H9 (cell line): Measurements from ENCODE around the gene SELENOI. TPM values are rescaled to one million over a fixed set of nuclear protein-coding genes. Genes with fewer than 3 reads are reported as not detected.

Experiments
- DNase-seq: peaks from one replicate; pipeline ENCODE4 v3.0.0-alpha.2; 2017
- H2AFZ ChIP-seq: one replicate; pipeline ENCODE4 v1.6.1; 2013; ENCODE audit warnings: mild to moderate bottlenecking, low read length, control low read depth, moderate library complexity
- H2AK5ac ChIP-seq: 2 replicates; pipeline ENCODE4 v1.6.1; 2013; ENCODE audit warnings: low read length, control low read depth, mixed read lengths; ENCODE audit not compliant: insufficient read length
- H2BK120ac ChIP-seq: one replicate; pipeline ENCODE4 v1.6.1; 2013; ENCODE audit warnings: low read depth, mild to moderate bottlenecking, low read length, control low read depth, inconsistent platforms; ENCODE audit not compliant: poor library complexity, severe bottlenecking
- H2BK12ac ChIP-seq: 2 replicates; pipeline ENCODE4 v1.6.1; 2013; ENCODE audit warnings: low read length, control low read depth, mixed read lengths, low read depth; ENCODE audit not compliant: insufficient read length
- H2BK15ac ChIP-seq: 2 replicates; pipeline ENCODE4 v1.6.1; 2013; ENCODE audit warnings: low read depth, low read length, control low read depth
- H2BK20ac ChIP-seq: one replicate; pipeline ENCODE4 v1.6.1; 2013; ENCODE audit warnings: low read depth, mild to moderate bottlenecking, low read length, control low read depth, inconsistent platforms; ENCODE audit not compliant: poor library complexity, severe bottlenecking
- H2BK5ac ChIP-seq: 2 replicates; pipeline ENCODE4 v1.6.1; 2013; ENCODE audit warnings: low read length, control low read depth, mixed read lengths; ENCODE audit not compliant: insufficient read length
- H3K14ac ChIP-seq: 2 replicates; pipeline ENCODE4 v1.6.1; 2013; ENCODE audit warnings: low read length, control low read depth; ENCODE audit not compliant: insufficient read depth
- H3K18ac ChIP-seq: 2 replicates; pipeline ENCODE4 v1.6.1; 2013; ENCODE audit warnings: low read depth, mild to moderate bottlenecking, mixed read lengths, low read length, control low read depth; ENCODE audit not compliant: insufficient read length
- H3K23ac ChIP-seq: 2 replicates; pipeline ENCODE4 v1.6.1; 2013; ENCODE audit warnings: low read length, control low read depth, mixed read lengths, low read depth; ENCODE audit not compliant: insufficient read length
- H3K23me2 ChIP-seq: 2 replicates; pipeline ENCODE4 v1.6.1; 2013; ENCODE audit warnings: low read depth, mild to moderate bottlenecking, mixed read lengths, low read length, control low read depth; ENCODE audit not compliant: insufficient read length, poor library complexity, severe bottlenecking
- H3K27ac ChIP-seq: 2 replicates; pipeline ENCODE4 v1.5.1; 2013; ENCODE audit warnings: low read length, control low read depth, mixed read lengths, low read depth; ENCODE audit not compliant: insufficient read length
- H3K27me3 ChIP-seq: 2 replicates; pipeline ENCODE4 v1.6.1; 2013; ENCODE audit warnings: low read length, control low read depth, inconsistent platforms; ENCODE audit not compliant: insufficient read depth
- H3K4ac ChIP-seq: 2 replicates; pipeline ENCODE4 v1.6.1; 2013; ENCODE audit warnings: low read depth, mild to moderate bottlenecking, control low read depth, inconsistent platforms, low read length, moderate library complexity
- H3K4me1 ChIP-seq: 2 replicates; pipeline ENCODE4 v1.6.1; 2013; ENCODE audit warnings: low read length, control low read depth, inconsistent platforms; ENCODE audit not compliant: insufficient read depth
- H3K4me2 ChIP-seq: 2 replicates; pipeline ENCODE4 v1.6.1; 2013; ENCODE audit warnings: low read length, control low read depth, mixed read lengths; ENCODE audit not compliant: insufficient read length, insufficient read depth
- H3K56ac ChIP-seq: 2 replicates; pipeline ENCODE4 v1.6.1; 2013; ENCODE audit warnings: low read depth, mild to moderate bottlenecking, mixed read lengths, low read length, control low read depth; ENCODE audit not compliant: insufficient read length
- H3K79me1 ChIP-seq: 2 replicates; pipeline ENCODE4 v1.6.1; 2013; ENCODE audit warnings: low read depth, mild to moderate bottlenecking, moderate library complexity, low read length, control low read depth, inconsistent platforms; ENCODE audit not compliant: insufficient read depth, poor library complexity, severe bottlenecking
- H3K79me2 ChIP-seq: 2 replicates; pipeline ENCODE4 v1.6.1; 2013; ENCODE audit warnings: low read length, control low read depth, inconsistent platforms; ENCODE audit not compliant: insufficient read depth
- H3K9ac ChIP-seq: 2 replicates; pipeline ENCODE4 v1.6.1; 2013; ENCODE audit warnings: low read length, control low read depth, mixed read lengths; ENCODE audit not compliant: insufficient read length; ENCODE audit errors: extremely low read depth
- H3K9me3 ChIP-seq: one replicate; pipeline ENCODE4 v1.6.1; 2013; ENCODE audit warnings: low read depth, low read length, inconsistent platforms; ENCODE audit not compliant: control insufficient read depth
- H3T11ph ChIP-seq: one replicate; pipeline ENCODE4 v1.6.1; 2013; ENCODE audit warnings: mild to moderate bottlenecking, low read length, control low read depth, inconsistent platforms
- H4K20me1 ChIP-seq: one replicate; pipeline ENCODE4 v1.6.1; 2013; ENCODE audit not compliant: control insufficient read depth, insufficient read length, insufficient read depth
- H4K5ac ChIP-seq: 2 replicates; pipeline ENCODE4 v1.6.1; 2013; ENCODE audit warnings: low read depth, mild to moderate bottlenecking, mixed read lengths, low read length, control low read depth; ENCODE audit not compliant: insufficient read length
- H4K8ac ChIP-seq: replicated peaks from 2 replicates; pipeline ENCODE4 v1.6.1; 2013; ENCODE audit warnings: low read length, control low read depth, mixed read lengths, low read depth; ENCODE audit not compliant: insufficient read length
- H4K91ac ChIP-seq: 2 replicates; pipeline ENCODE4 v1.6.1; 2013; ENCODE audit warnings: low read depth, mild to moderate bottlenecking, moderate library complexity, mixed read lengths, low read length, control low read depth; ENCODE audit not compliant: insufficient read length
- H3K27ac Mint-ChIP-seq, 3 experiments: 2 replicates in 2 of 3; 3 replicates in 1 of 3; pipeline ENCODE4 v1.8.0; 2020 to 2021; ENCODE audit warnings: mixed read lengths in 3 of 3, mild to moderate bottlenecking in 1 of 3, moderate library complexity in 1 of 3
- H3K27me3 Mint-ChIP-seq: 2 replicates; pipeline ENCODE4 v1.8.0; 2021; ENCODE audit warnings: low read depth, mild to moderate bottlenecking, moderate library complexity, mixed read lengths
- H3K36me3 Mint-ChIP-seq, 3 experiments: 2 replicates in 2 of 3; 3 replicates in 1 of 3; pipeline ENCODE4 v1.8.0; 2020 to 2021; ENCODE audit warnings: low read depth in 3 of 3, mixed read lengths in 3 of 3; ENCODE audit not compliant: insufficient read depth in 1 of 3
- H3K4me1 Mint-ChIP-seq, 2 experiments: 2 replicates each; pipeline ENCODE4 v1.8.0; 2020; ENCODE audit warnings: mixed read lengths in 2 of 2
- H3K4me3 Mint-ChIP-seq, 2 experiments: 2 replicates in 1 of 2; 3 replicates in 1 of 2; pipeline ENCODE4 v1.8.0; 2020 to 2021; ENCODE audit warnings: mild to moderate bottlenecking in 2 of 2, mixed read lengths in 2 of 2, moderate library complexity in 1 of 2
- H3K9me3 Mint-ChIP-seq, 2 experiments: 2 replicates in 1 of 2; 3 replicates in 1 of 2; pipeline ENCODE4 v1.8.0; 2020; ENCODE audit warnings: mild to moderate bottlenecking in 2 of 2, mixed read lengths in 2 of 2, moderate library complexity in 1 of 2
- CTCF ChIP-seq: fragments of 200-600 bp; sonication (generic); conservative IDR thresholded peaks from 3 replicates; pipeline ENCODE4 v1.8.0; 2021; ENCODE audit warnings: antibody characterized with exemption, mild to moderate bottlenecking
- WGBS: extraction: QIAGEN DNeasy Blood & Tissue Kit; methylation state at CpG from one replicate; pipeline ENCODE4 v1.1.7; 2013; ENCODE audit warnings: missing lambda C conversion rate, low lambda C conversion rate, mixed read lengths; ENCODE audit not compliant: insufficient read length; ENCODE audit errors: extremely low coverage; 5-methylcytosine and 5-hydroxymethylcytosine counted together
- total RNA-seq: library from RNA; stranded (reverse); gene quantifications from 2 replicates; pipeline ENCODE4 v1.2.1, GENCODE V29; 2021

SELENOI gene
- total RNA-seq, 1 experiment from 2014 or later, result 41.9 TPM

GRCh38 chr2:26438526-26438925, 92.6 kb downstream of the SELENOI start:
- Histone ChIP-seq H3K79me1 (no peaks in the 10 kb centered on the region), H2BK12ac (no peak overlapping the region), H2BK20ac (no peak overlapping the region), H4K5ac (no peak overlapping the region), H2BK15ac (no peak overlapping the region), H3K9me3 (no peaks in the 10 kb centered on the region), H4K91ac (no peak overlapping the region), H3K4ac (no peak overlapping the region), H2BK5ac (no peak overlapping the region), H2AFZ (no peak overlapping the region), H4K20me1 (no peaks in the 10 kb centered on the region), H2BK120ac (no peak overlapping the region), H3K56ac (no peak overlapping the region), H3K27ac (no peak overlapping the region), H3K14ac (no peak overlapping the region), H3K23ac (no peak overlapping the region), H3T11ph (no peak overlapping the region), H3K4me1 (no peaks in the 10 kb centered on the region), H3K4me2 (no peak overlapping the region), H3K23me2 (peaks cover 2% of the 10 kb centered on the region), H3K27me3 (no peaks in the 10 kb centered on the region), H4K8ac (no peak overlapping the region), H2AK5ac (no peak overlapping the region), H3K18ac (no peak overlapping the region), H3K79me2 (no peaks in the 10 kb centered on the region), H3K9ac (no peak overlapping the region)
- DNase-seq, result no peak
- TF ChIP-seq CTCF, result no peak; the same call in 2 of the 3 replicates
- H3K27ac Mint-ChIP-seq, result no peak overlapping the region
- H3K36me3 Mint-ChIP-seq, result no peaks in the 10 kb centered on the region
- WGBS, result no CpG with 5 or more reads among the region's 8 CpGs
- H3K4me3 Mint-ChIP-seq, result no peak overlapping the region
- H3K27me3 Mint-ChIP-seq, result peaks cover 1% of the 10 kb centered on the region; the same call in 1 of the 2 replicates
- no peaks in the 10 kb centered on the region for H3K9me3 Mint-ChIP-seq
- H3K4me1 Mint-ChIP-seq, result no peaks in the 10 kb centered on the region
